ENCODE results near the gene NUDT4. TPM values are rescaled to one million over a fixed set of nuclear protein-coding genes. Genes with fewer than 3 reads are reported as not detected.

NUDT4 gene
- total and polyA plus RNA-seq, 2 of the 8 experiments (the other 6 are each of a cell fraction or from before 2014, with no cell fraction given) = 17.3 to 71.7 TPM

- TF ChIP-seq EGR1 (IDR thresholded peaks at IDR 0.05; ENCODE audit: borderline replicate concordance, low read depth, low read length) = no peak
- TF ChIP-seq CREB1 (IDR thresholded peaks at IDR 0.05) = peak; percentile 84
- TF ChIP-seq HDAC6 (IDR thresholded peaks at IDR 0.05; ENCODE audit: low read depth, low read length) = no peak
- TF ChIP-seq ZNF274 (IDR thresholded peaks at IDR 0.05; ENCODE audit: borderline replicate concordance, extremely low read depth, low read length) = no peak
- no peak for TF ChIP-seq NANOG (IDR thresholded peaks at IDR 0.05; ENCODE audit: insufficient read depth, low read depth, low read length, poor library complexity, severe bottlenecking)
- TF ChIP-seq CTCF (IDR thresholded peaks at IDR 0.05; ENCODE audit: control extremely low read depth in 1 of 3, insufficient read depth in 1 of 3, low read depth in 1 of 3, low read length in 3 of 3) = no peak
- peak; percentile 70; the same call in 1 of the 2 replicates for TF ChIP-seq MAX (IDR thresholded peaks at IDR 0.05)
- peak; percentile 93 to 97 for TF ChIP-seq POLR2A (IDR thresholded peaks at IDR 0.05; ENCODE audit: control extremely low read depth in 1 of 2, low read depth in 2 of 2, low read length in 2 of 2)
- TF ChIP-seq PHF8 (conservative IDR thresholded peaks at IDR 0.05; ENCODE audit: low read depth, low read length) = peak; percentile 96
- no peak for TF ChIP-seq RAD21 (IDR thresholded peaks at IDR 0.05 in 1 of 2, conservative IDR thresholded peaks at IDR 0.05 in 1 of 2; ENCODE audit: low read depth in 2 of 2, low read length in 2 of 2)
- peak; percentile 22; the same call in 1 of the 2 replicates for TF ChIP-seq RBBP5 (IDR thresholded peaks at IDR 0.05; ENCODE audit: borderline replicate concordance, low read depth, low read length)
- no peak for TF ChIP-seq EP300 (IDR thresholded peaks at IDR 0.05; ENCODE audit: borderline replicate concordance in 1 of 2, low read depth in 2 of 2, low read length in 2 of 2)
- TF ChIP-seq E2F6 (IDR thresholded peaks at IDR 0.05) = no peak; the same call in none of the 2 replicates
- no peak for TF ChIP-seq USF2 (IDR thresholded peaks at IDR 0.05; ENCODE audit: low read length)
- TF ChIP-seq BCL11A (IDR thresholded peaks at IDR 0.05; ENCODE audit: low read depth in 2 of 2, low read length in 2 of 2) = no peak
- TF ChIP-seq SIX5 (IDR thresholded peaks at IDR 0.05; ENCODE audit: low read depth, low read length) = peak; percentile 31; the same call in 1 of the 2 replicates
- peak; percentile 81 for TF ChIP-seq KDM4A (IDR thresholded peaks at IDR 0.05; ENCODE audit: low read depth, low read length, severe bottlenecking)
- TF ChIP-seq SUZ12 (IDR thresholded peaks at IDR 0.05; ENCODE audit: low read length) = peak; percentile 56; the same call in 1 of the 2 replicates
Observed at GRCh38 chr12:93441617-93442410, 64.1 kb downstream of the NUDT4 start, which contains the start of gene UBE2N (continued).

Data from H1 (cell line).